Lower lobe of right lung (tissue), 2 donors: Measurements from ENCODE around the gene PTPRD. TPM values are rescaled to one million over a fixed set of nuclear protein-coding genes. Genes with fewer than 3 reads are reported as not detected.
"Not testable (repeated sequence)": the region's sequence is repeated elsewhere in the genome, so short reads cannot be mapped to it uniquely, and the experiment has no call there.

ENCODE experiments used
- ATAC-seq, 2 donors: fragments of 200-7000 bp; cut with Tn5 transposase; one replicate each; pipeline ENCODE4 v1.9.1; 2020 to 2022; ENCODE audit warnings: mild to moderate bottlenecking in 2 of 2, moderate library complexity in 2 of 2
- DNase-seq: peaks from one replicate; pipeline ENCODE4 v3.0.0-alpha.2; 2020
- H3K27ac ChIP-seq: fragments of 200-600 bp; one replicate; pipeline ENCODE4 v1.8.0; 2022
- H3K27me3 ChIP-seq: fragments of 200-600 bp; one replicate; pipeline ENCODE4 v1.8.0; 2022; ENCODE audit warnings: low read depth
- H3K36me3 ChIP-seq: fragments of 200-600 bp; one replicate; pipeline ENCODE4 v1.8.0; 2022; ENCODE audit warnings: mild to moderate bottlenecking
- H3K4me1 ChIP-seq: fragments of 200-600 bp; one replicate; pipeline ENCODE4 v1.8.0; 2022
- H3K4me3 ChIP-seq: fragments of 200-600 bp; one replicate; pipeline ENCODE4 v1.8.0; 2022; ENCODE audit warnings: mild to moderate bottlenecking
- H3K9me3 ChIP-seq: fragments of 200-600 bp; one replicate; pipeline ENCODE4 v1.8.0; 2022
- intact Hi-C: fragments of 100-400 bp; cut with DNase I; formaldehyde crosslinking; loops from one replicate; pipeline ENCODE4 v1.11.0; 2022
- total RNA-seq: library from RNA; stranded (reverse); fragmentation: NEBNext Ultra II Directional; extraction: Animal tissue kit (Norgen Biotek cat#: 25700); gene quantifications from one replicate; pipeline ENCODE4 v1.2.1, GENCODE V29; 2021
- TF ChIP-seq, protein P1 (sequence below): fragments of 200-600 bp; IDR thresholded peaks from one replicate; pipeline ENCODE4 v1.8.0; 2022; ENCODE audit warnings: antibody characterized with exemption, mild to moderate bottlenecking
- donor health status: DM: no; HTN: yes; CAD: no; lungs with severe emphysema.

PTPRD gene
- total RNA-seq, 1 donor from 2014 or later, result 17.2 TPM

DNA sequence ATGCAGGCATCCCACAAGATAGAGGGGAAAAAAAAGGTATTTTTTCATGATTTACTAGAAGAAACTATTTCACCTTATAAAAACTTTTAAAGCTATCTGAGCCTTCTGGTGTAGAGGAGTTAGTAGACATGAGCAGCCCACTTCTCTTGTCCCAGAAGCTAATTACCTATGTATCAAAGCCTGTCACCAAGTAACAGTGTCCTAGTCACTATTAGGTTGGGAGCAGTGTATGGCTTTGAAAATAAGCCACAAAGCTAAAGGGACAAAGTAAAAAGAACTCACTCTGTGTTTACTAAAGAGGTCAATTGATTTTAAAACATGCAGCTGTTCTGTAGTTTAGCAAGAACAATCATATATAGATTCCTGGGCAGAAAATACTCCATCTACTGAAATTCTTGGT lies 1286.1 kb downstream of the PTPRD start:
- DNase-seq, result no peak
- Histone ChIP-seq H3K27me3 (no peaks in the 10 kb centered on the region), H3K4me3 (no peak overlapping the region), H3K9me3 (no peaks in the 10 kb centered on the region), H3K27ac (no peak overlapping the region), H3K4me1 (no peaks in the 10 kb centered on the region), H3K36me3 (no peaks in the 10 kb centered on the region)
- TF ChIP-seq, protein P1, sequence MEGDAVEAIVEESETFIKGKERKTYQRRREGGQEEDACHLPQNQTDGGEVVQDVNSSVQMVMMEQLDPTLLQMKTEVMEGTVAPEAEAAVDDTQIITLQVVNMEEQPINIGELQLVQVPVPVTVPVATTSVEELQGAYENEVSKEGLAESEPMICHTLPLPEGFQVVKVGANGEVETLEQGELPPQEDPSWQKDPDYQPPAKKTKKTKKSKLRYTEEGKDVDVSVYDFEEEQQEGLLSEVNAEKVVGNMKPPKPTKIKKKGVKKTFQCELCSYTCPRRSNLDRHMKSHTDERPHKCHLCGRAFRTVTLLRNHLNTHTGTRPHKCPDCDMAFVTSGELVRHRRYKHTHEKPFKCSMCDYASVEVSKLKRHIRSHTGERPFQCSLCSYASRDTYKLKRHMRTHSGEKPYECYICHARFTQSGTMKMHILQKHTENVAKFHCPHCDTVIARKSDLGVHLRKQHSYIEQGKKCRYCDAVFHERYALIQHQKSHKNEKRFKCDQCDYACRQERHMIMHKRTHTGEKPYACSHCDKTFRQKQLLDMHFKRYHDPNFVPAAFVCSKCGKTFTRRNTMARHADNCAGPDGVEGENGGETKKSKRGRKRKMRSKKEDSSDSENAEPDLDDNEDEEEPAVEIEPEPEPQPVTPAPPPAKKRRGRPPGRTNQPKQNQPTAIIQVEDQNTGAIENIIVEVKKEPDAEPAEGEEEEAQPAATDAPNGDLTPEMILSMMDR, result no peak
- intact Hi-C loops, result no loop called here
- ATAC-seq, result no peak

DNA sequence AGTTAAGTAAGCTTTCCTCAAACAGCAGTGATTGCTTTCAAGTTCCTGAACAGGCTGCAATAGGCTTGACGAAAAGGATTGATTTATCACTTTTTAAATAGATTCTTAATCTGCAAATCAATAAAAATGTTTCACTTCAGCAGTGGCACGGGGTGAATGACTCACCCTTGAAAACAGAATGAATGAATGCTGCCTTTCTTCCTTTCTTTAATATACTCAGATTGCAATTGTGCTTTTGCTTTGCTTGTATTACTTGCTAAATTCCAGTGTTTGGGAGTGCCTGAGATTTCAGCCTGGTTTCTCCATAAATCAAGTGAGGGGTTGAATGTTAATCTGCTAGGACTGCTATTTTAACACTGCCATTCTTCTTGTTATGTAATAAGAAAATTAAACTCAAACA lies 1293.8 kb downstream of the PTPRD start:
- Histone ChIP-seq H3K4me1 (no peaks in the 10 kb centered on the region), H3K36me3 (no peaks in the 10 kb centered on the region), H3K9me3 (no peaks in the 10 kb centered on the region), H3K4me3 (no peak overlapping the region), H3K27ac (no peak overlapping the region), H3K27me3 (no peaks in the 10 kb centered on the region)
- TF ChIP-seq, protein P1, result no peak
- no peak for DNase-seq
- intact Hi-C loops, result no loop called here
- no peak for ATAC-seq

DNA sequence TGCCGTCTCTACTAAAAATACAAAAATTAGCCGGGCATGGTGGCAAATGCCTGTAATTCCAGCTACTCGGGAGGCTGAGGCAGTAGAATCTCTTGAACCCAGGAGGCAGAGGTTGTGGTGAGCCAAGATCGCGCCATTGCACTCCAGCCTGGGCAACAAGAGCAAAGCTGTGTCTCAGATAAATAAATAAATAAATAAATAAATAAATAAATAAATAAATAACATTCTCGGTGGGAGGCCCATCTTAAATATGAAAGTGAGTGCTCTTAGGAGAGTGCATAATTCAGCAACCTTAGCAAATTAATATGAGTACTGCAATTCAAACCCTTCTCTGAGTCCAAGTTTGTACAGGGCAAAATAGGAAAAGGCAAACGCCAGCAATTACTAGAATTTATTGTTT lies 1302.1 kb downstream of the PTPRD start:
- H3K4me3 ChIP-seq, H3K4me1 ChIP-seq, H3K36me3 ChIP-seq, H3K9me3 ChIP-seq, ATAC-seq, DNase-seq, H3K27me3 ChIP-seq, intact Hi-C loops, H3K27ac ChIP-seq: not testable (repeated sequence)

DNA sequence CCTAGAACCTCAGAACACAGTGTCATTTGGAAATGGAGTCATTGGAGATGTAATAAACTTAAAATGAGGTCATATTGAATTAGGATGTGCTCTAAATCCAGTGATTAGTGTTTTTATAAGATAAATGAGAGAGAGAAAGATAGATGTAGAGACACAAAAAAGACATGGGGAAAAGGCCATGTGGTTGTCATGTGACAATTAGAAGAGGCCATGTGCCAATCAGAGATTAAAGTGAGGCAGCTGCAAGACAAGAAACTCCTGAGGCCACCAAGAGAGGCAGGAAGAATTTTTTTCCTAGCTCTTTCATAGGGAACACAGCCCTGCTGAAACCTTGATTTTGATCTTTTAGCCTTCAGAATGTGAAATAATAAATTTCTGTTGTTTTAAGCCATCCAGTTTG lies 1307.2 kb downstream of the PTPRD start:
- intact Hi-C loops, result no loop called here
- Histone ChIP-seq H3K27me3 (no peaks in the 10 kb centered on the region), H3K4me3 (no peak overlapping the region), H3K36me3 (no peaks in the 10 kb centered on the region), H3K4me1 (no peaks in the 10 kb centered on the region), H3K27ac (no peak overlapping the region), H3K9me3 (no peaks in the 10 kb centered on the region)
- no peak for DNase-seq
- no peak for ATAC-seq
- TF ChIP-seq, protein P1, result no peak

DNA sequence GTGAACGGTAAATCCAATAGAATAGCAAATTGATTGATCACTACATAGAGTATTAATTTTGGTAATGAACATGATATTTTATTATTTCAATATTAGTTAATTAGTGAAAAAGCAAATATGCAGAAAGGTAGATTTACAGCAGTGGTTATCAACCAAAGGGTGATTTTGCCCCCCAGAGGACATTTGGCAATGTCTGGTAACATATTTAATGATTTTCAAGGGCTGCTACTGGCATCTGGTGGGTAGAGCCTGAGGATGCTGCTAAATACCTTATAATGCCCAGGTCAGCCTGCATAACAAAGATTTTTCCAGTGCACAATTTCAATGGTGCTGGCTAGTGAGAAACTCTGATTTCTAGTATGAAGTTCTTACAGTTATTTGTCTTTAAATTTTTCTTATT lies 1313.7 kb downstream of the PTPRD start:
- Histone ChIP-seq H3K4me3 (no peak overlapping the region), H3K4me1 (no peaks in the 10 kb centered on the region), H3K9me3 (no peaks in the 10 kb centered on the region), H3K27me3 (no peaks in the 10 kb centered on the region), H3K27ac (no peak overlapping the region), H3K36me3 (no peaks in the 10 kb centered on the region)
- intact Hi-C loops, result no loop called here
- DNase-seq (no peak), ATAC-seq (no peak)
- TF ChIP-seq, protein P1, result no peak

- H3K36me3 ChIP-seq, result no peaks in the 10 kb centered on the region
- TF ChIP-seq, protein P1, result no peak
- no peak overlapping the region for H3K4me3 ChIP-seq
- H3K4me1 ChIP-seq, result no peaks in the 10 kb centered on the region
- H3K9me3 ChIP-seq, result no peaks in the 10 kb centered on the region
- intact Hi-C loops, result no loop called here
- ATAC-seq, result no peak
- H3K27ac ChIP-seq, result no peak overlapping the region
- no peaks in the 10 kb centered on the region for H3K27me3 ChIP-seq
- no peak for DNase-seq
Observed at GRCh38 chr9:9286001-9286400, 1326.8 kb downstream of the PTPRD start.
